Cardiac fibroblast (primary cell): ENCODE results near the gene GABPB2.

Experiments
- DNase-seq, 2 donors: peaks; one replicate each; pipeline versions ENCODE4 v3.0.0 to v3.0.0-alpha.2; 2010; ENCODE audit warnings: low read depth in 2 of 2
- H3K4me3 ChIP-seq, 2 donors: replicated peaks in 1 of 2; 1 replicate in 1 of 2; 2 replicates in 1 of 2; pipeline ENCODE4 v1.5.1; 2011; ENCODE audit warnings: low read depth in 2 of 2, low read length in 2 of 2, mild to moderate bottlenecking in 2 of 2, moderate library complexity in 1 of 2
- CTCF ChIP-seq: IDR thresholded peaks from one replicate; pipeline ENCODE4 v1.5.1; 2011; ENCODE audit warnings: low read depth, mild to moderate bottlenecking, low read length, inconsistent platforms

GABPB2 gene

GRCh38 chr1:151146072-151146411 is 75.5 kb downstream of the GABPB2 start:
- peak overlapping the region; percentile 66 to 73 for H3K4me3 ChIP-seq
- no peak for TF ChIP-seq CTCF
- DNase-seq = no peak

- DNase-seq = peak; percentile 88 to 93
- no peak for TF ChIP-seq CTCF
- H3K4me3 ChIP-seq = peak within 1 kb of the TSS; percentile 66 to 73
These were observed 76.0 kb downstream of the GABPB2 start, which contains the start of gene SEMA6C for GRCh38 chr1:151146412-151147131. TSS of gene SEMA6C (minus strand) at chr1:151146631. CDS start at chr1:151142621, 4,010 bp downstream.

DNA sequence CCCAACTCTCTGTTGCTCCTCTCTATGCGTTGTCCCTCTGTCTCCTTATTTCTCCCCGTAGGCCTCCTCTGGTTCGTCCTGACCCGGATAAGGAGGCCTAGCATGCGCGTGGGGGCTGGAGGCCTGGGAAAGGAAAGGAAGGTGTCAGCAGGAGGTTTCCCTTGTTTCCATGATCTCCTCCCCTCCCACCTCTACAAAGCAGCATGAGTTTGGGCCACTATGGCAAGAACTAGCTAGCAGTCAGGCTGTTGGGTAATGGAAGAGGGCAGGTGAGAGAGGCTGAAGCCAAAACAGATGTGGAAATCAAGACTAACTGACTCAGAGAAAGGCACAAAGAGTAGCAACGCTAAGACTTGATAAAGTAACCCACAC is 76.6 kb downstream of the GABPB2 start:
- peak; percentile 54 to 57 for DNase-seq
- H3K4me3 ChIP-seq = peak overlapping the region; percentile 44 to 73
- no peak for TF ChIP-seq CTCF

- no peak overlapping the region for H3K4me3 ChIP-seq
- no peak for DNase-seq
- TF ChIP-seq CTCF = no peak
These were observed 77.1 kb downstream of the GABPB2 start for GRCh38 chr1:151147665-151148064.

DNA sequence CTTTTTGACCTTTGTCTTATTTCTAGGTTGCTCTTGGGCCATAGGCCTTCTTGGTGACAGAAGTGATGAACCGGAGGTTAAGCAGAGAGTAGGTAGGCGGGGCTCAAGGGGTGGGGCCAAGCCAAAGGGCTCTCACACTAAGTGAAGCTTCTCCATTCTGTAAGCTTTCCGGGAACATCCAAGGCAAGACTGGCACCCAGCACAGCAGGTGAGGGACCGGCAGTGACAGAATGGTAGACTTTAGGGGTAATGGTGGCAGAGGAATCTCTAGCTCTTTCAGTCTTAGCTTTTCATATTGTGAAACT is 85.9 kb downstream of the GABPB2 start, which contains the start of gene TNFAIP8L2:
Gene TNFAIP8L2, plus strand, starts transcription at position 135 of the 305 bp plus-strand sequence. CDS start 2,049 bp downstream, outside the sequence.
- TF ChIP-seq CTCF = no peak
- no peak within 1 kb of the TSS for H3K4me3 ChIP-seq
- no peak for DNase-seq

GRCh38 chr1:151157067-151157531 is 86.5 kb downstream of the GABPB2 start:
- DNase-seq = no peak
- no peak for TF ChIP-seq CTCF
- H3K4me3 ChIP-seq = no peak overlapping the region

GRCh38 chr1:151158326-151158725 is 87.8 kb downstream of the GABPB2 start:
- no peak overlapping the region for H3K4me3 ChIP-seq
- TF ChIP-seq CTCF = no peak
- DNase-seq = no peak
